Mesenchymal stem cell (in vitro differentiated cells and primary cell): ENCODE data around the gene COL3A1.
A peak's percentile ranks its signal among the peaks of the same experiment; 100 is the strongest.

ENCODE experiments used
- DNase-seq: peaks from one replicate; pipeline ENCODE4 v3.0.0-alpha.2; 2013
- H2AFZ ChIP-seq: one replicate; pipeline ENCODE4 v1.6.1; 2013; ENCODE audit warnings: low read depth, mild to moderate bottlenecking, control low read depth, inconsistent platforms, low read length, moderate library complexity
- H2AK5ac ChIP-seq: 2 replicates; pipeline ENCODE4 v1.6.1; 2013; ENCODE audit warnings: low read length, moderate library complexity, mild to moderate bottlenecking, inconsistent platforms; ENCODE audit not compliant: severe bottlenecking
- H2BK120ac ChIP-seq: one replicate; pipeline ENCODE4 v1.6.1; 2013; ENCODE audit warnings: low read depth, mild to moderate bottlenecking, inconsistent platforms, low read length, moderate library complexity
- H2BK12ac ChIP-seq, 2 experiments: one replicate each; pipeline ENCODE4 v1.6.1; 2013; ENCODE audit warnings: inconsistent platforms in 2 of 2, low read length in 2 of 2, mild to moderate bottlenecking in 2 of 2, moderate library complexity in 2 of 2, control low read depth in 1 of 2
- H2BK15ac ChIP-seq: one replicate; pipeline ENCODE4 v1.6.1; 2013; ENCODE audit warnings: mild to moderate bottlenecking, low read depth, inconsistent platforms; ENCODE audit not compliant: poor library complexity, severe bottlenecking
- H2BK5ac ChIP-seq: 2 replicates; pipeline ENCODE4 v1.6.1; 2013; ENCODE audit warnings: low read depth, mild to moderate bottlenecking, low read length, control low read depth, inconsistent platforms; ENCODE audit not compliant: poor library complexity, severe bottlenecking
- H3K14ac ChIP-seq, 2 experiments: one replicate each; pipeline ENCODE4 v1.6.1; 2013; ENCODE audit warnings: inconsistent platforms in 2 of 2, low read length in 2 of 2, control low read depth in 1 of 2, mild to moderate bottlenecking in 1 of 2, moderate library complexity in 1 of 2
- H3K18ac ChIP-seq, 2 experiments: one replicate each; pipeline ENCODE4 v1.6.1; 2013; ENCODE audit warnings: inconsistent platforms in 2 of 2, low read length in 2 of 2, control low read depth in 1 of 2, low read depth in 1 of 2, mild to moderate bottlenecking in 1 of 2
- H3K23ac ChIP-seq, 2 experiments: one replicate each; pipeline ENCODE4 v1.6.1; 2013; ENCODE audit warnings: inconsistent platforms in 2 of 2, low read length in 2 of 2, mild to moderate bottlenecking in 2 of 2, moderate library complexity in 2 of 2, control low read depth in 1 of 2
- H3K27ac ChIP-seq: 2 replicates; pipeline ENCODE4 v1.5.1; 2013; ENCODE audit warnings: mild to moderate bottlenecking, moderate library complexity, low read length, control low read depth, inconsistent platforms; ENCODE audit not compliant: poor library complexity, severe bottlenecking
- H3K27me3 ChIP-seq, 2 experiments: 2 replicates each; pipeline versions ENCODE4 v1.6.1 to v1.7.0; 2013; ENCODE audit warnings: low read length in 2 of 2, mild to moderate bottlenecking in 2 of 2, moderate library complexity in 2 of 2, control low read depth in 1 of 2, inconsistent platforms in 1 of 2; ENCODE audit not compliant: control insufficient read depth in 1 of 2, insufficient read depth in 1 of 2
- H3K36me3 ChIP-seq, 2 experiments: 2 replicates each; pipeline versions ENCODE4 v1.6.1 to v1.7.0; 2013; ENCODE audit warnings: low read length in 2 of 2, control low read depth in 1 of 2, inconsistent platforms in 1 of 2, low read depth in 1 of 2, mild to moderate bottlenecking in 1 of 2; ENCODE audit not compliant: insufficient read depth in 2 of 2, control insufficient read depth in 1 of 2
- H3K4ac ChIP-seq, 2 experiments: one replicate each; pipeline ENCODE4 v1.6.1; 2013; ENCODE audit warnings: inconsistent platforms in 2 of 2, low read length in 2 of 2, mild to moderate bottlenecking in 2 of 2, moderate library complexity in 2 of 2, control low read depth in 1 of 2, low read depth in 1 of 2
- H3K4me1 ChIP-seq: 2 replicates; pipeline ENCODE4 v1.6.1; 2013; ENCODE audit warnings: low read depth, low read length, control low read depth; ENCODE audit not compliant: control insufficient read depth, insufficient read depth
- H3K4me2 ChIP-seq: 2 replicates; pipeline ENCODE4 v1.6.1; 2013; ENCODE audit warnings: low read length, mild to moderate bottlenecking, inconsistent platforms; ENCODE audit not compliant: poor library complexity, severe bottlenecking
- H3K4me3 ChIP-seq, 2 experiments: 2 replicates each; pipeline versions ENCODE4 v1.5.1 to v1.7.0; 2013; ENCODE audit warnings: low read length in 2 of 2, mild to moderate bottlenecking in 2 of 2, control low read depth in 1 of 2, low read depth in 1 of 2; ENCODE audit not compliant: insufficient read depth in 1 of 2
- H3K79me1 ChIP-seq: replicated peaks from 2 replicates; pipeline ENCODE4 v1.6.1; 2013; ENCODE audit warnings: mild to moderate bottlenecking, control low read depth, low read length, inconsistent platforms; ENCODE audit not compliant: poor library complexity, severe bottlenecking
- H3K9ac ChIP-seq: 2 replicates; pipeline ENCODE4 v1.7.0; 2013; ENCODE audit warnings: mild to moderate bottlenecking, low read length, moderate library complexity
- H3K9me3 ChIP-seq: 2 replicates; pipeline ENCODE4 v1.7.0; 2013; ENCODE audit warnings: mild to moderate bottlenecking, low read length; ENCODE audit not compliant: control insufficient read depth
- H4K8ac ChIP-seq: one replicate; pipeline ENCODE4 v1.6.1; 2013; ENCODE audit warnings: inconsistent platforms, mild to moderate bottlenecking, low read length, moderate library complexity
- H4K91ac ChIP-seq: one replicate; pipeline ENCODE4 v1.6.1; 2013; ENCODE audit warnings: mild to moderate bottlenecking, low read length, inconsistent platforms
- WGBS: methylation state at CpG from one replicate; pipeline ENCODE4 v1.1.7; 2013; ENCODE audit warnings: mixed read lengths; 5-methylcytosine and 5-hydroxymethylcytosine counted together

COL3A1 gene

DNA sequence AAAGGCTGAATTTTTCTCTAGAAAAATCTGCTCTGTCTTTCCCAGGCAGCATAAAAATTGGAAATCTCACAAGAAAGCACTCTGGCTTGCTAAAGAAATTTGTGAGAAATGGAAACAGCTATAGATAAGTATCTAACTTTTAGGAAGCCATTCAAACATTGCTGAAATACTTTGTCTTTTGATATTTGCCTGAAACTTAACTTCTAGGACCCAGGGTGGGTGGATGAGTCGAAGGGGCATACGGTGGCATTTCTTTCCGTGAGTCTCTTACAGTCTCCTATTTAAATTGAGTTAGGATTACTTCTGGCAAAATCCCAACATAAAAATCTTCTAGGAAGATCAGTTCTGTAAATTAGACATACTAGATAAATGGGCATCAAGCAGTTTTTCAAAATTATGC is 532 bp upstream of the COL3A1 start:
- Histone ChIP-seq H3K27ac (no peak overlapping the region), H2BK15ac (no peak overlapping the region), H3K14ac (no peak overlapping the region), H3K9me3 (no peaks in the 10 kb centered on the region), H4K8ac (no peak overlapping the region), H2AK5ac (no peak overlapping the region), H3K4me3 (peak overlapping the region in 1 of 2 experiments; percentile 94), H2BK5ac (no peak overlapping the region), H2AFZ (no peak overlapping the region), H3K4ac (peak overlapping the region in 1 of 2 experiments; percentile 58), H2BK12ac (no peak overlapping the region), H3K9ac (peak overlapping the region; percentile 99), H3K27me3 (no peaks in the 10 kb centered on the region), H3K18ac (no peak overlapping the region), H3K4me2 (peak overlapping the region; percentile 52), H3K79me1 (no peaks in the 10 kb centered on the region), H3K23ac (no peak overlapping the region), H2BK120ac (no peak overlapping the region), H4K91ac (no peak overlapping the region), H3K4me1 (no peaks in the 10 kb centered on the region), H3K36me3 (peaks cover 0 to 12% of the 10 kb centered on the region in 2 experiments)
- WGBS, result no CpG with 5 or more reads among the region's 3 CpGs
- peak; percentile 50 for DNase-seq

DNA sequence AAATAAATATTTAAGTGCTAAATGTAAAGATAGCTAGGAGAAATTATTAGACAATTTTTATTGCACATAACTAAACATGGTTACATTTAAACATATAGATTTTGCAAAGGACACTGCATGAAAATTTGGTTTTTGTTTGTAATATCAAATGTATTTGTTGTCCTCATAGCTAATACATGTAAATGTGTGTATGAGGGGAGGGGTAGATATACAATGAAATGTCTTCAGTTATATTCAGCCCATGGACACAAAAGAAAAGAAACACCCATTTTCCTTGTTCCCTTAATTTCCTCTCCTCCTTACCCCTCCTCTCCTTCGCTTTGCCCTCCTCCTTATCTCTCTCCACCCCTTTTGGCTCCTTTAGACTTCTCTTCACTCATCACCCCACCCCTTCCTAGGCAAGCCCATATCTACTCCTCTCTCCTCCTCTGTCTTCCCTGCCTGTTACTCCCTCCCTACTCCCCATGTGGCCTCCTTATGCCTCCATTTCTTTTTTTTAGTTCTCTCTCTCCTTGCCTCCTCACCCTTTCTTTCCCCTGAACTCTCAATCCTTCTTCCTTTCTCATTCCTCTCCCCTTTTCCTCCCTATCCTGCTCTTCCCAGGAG is 1.4 kb downstream of the COL3A1 start:
- peak overlapping the region; percentile 91 for H3K4me2 ChIP-seq
- H3K4ac ChIP-seq, result peak overlapping the region in 1 of 2 experiments; percentile 80
- H4K91ac ChIP-seq, result no peak overlapping the region
- no peaks in the 10 kb centered on the region for H3K9me3 ChIP-seq
- H4K8ac ChIP-seq, result no peak overlapping the region
- peak overlapping the region in 1 of 2 experiments; percentile 71 for H3K14ac ChIP-seq
- H3K36me3 ChIP-seq, result peaks cover 0 to 20% of the 10 kb centered on the region in 2 experiments
- no peaks in the 10 kb centered on the region for H3K27me3 ChIP-seq
- no peaks in the 10 kb centered on the region for H3K4me1 ChIP-seq
- H3K4me3 ChIP-seq, result peak overlapping the region in 1 of 2 experiments; percentile 94
- H2BK5ac ChIP-seq, result no peak overlapping the region
- H3K18ac ChIP-seq, result peak overlapping the region in 1 of 2 experiments; percentile 92
- 0% methylated on average over 1 of the region's 1 CpG for WGBS
- H3K23ac ChIP-seq, result no peak overlapping the region
- no peak overlapping the region for H2BK12ac ChIP-seq
- H2AK5ac ChIP-seq, result peak overlapping the region; percentile 48
- H3K79me1 ChIP-seq, result no peaks in the 10 kb centered on the region
- no peak overlapping the region for H2BK15ac ChIP-seq
- no peak overlapping the region for H2BK120ac ChIP-seq
- peak overlapping the region; percentile 99 for H3K9ac ChIP-seq
- no peak overlapping the region for H2AFZ ChIP-seq
- peak overlapping the region; percentile 90 for H3K27ac ChIP-seq
- peak; percentile 93 for DNase-seq

DNA sequence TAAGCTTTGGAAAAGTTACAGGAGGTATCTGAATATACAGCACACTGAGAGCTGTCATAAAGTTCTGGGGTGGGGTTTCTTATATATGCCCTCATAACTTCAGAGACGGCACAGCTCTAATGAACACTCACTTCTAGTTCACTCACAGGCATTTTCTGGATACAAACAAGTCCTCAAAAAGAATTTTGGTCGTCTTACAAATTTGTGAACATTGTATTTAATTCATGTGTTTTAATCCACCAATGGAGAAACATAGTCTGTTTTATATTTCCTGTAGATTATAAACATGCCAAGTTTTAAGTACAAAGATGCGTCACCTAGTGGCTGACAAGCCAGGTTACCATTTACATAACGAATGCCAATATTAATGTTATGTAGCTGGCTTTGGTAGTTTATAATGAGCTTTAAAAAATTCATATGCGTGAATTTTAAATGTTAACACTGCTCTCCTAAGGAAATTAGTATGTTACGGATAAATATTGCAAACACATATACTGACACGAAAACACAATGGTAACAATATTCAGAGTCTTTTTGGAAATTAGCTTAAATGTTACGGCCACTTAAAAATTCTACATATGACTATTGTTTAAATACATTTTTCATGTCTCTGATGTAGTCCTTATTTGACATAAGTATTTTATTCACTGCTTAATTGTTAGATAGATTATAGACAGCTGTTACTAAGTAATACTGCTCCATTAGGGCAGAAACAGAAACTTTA is 2.5 kb downstream of the COL3A1 start:
- Histone ChIP-seq H3K18ac (no peak overlapping the region), H4K8ac (no peak overlapping the region), H3K79me1 (no peaks in the 10 kb centered on the region), H3K27me3 (no peaks in the 10 kb centered on the region), H3K4me3 (peak overlapping the region in 1 of 2 experiments; percentile 94), H2AK5ac (no peak overlapping the region), H3K4me2 (peak overlapping the region; percentile 70), H3K4ac (no peak overlapping the region), H2BK5ac (no peak overlapping the region), H3K14ac (no peak overlapping the region), H2BK120ac (no peak overlapping the region), H3K36me3 (peaks cover 0 to 20% of the 10 kb centered on the region in 2 experiments), H3K23ac (no peak overlapping the region), H3K4me1 (no peaks in the 10 kb centered on the region), H2BK12ac (no peak overlapping the region), H3K9me3 (no peaks in the 10 kb centered on the region), H3K27ac (peak overlapping the region; percentile 90), H2BK15ac (no peak overlapping the region), H3K9ac (peak overlapping the region; percentile 99), H2AFZ (no peak overlapping the region), H4K91ac (no peak overlapping the region)
- 0% methylated on average over 3 of the region's 8 CpGs for WGBS
- DNase-seq, result peak; percentile 70

DNA sequence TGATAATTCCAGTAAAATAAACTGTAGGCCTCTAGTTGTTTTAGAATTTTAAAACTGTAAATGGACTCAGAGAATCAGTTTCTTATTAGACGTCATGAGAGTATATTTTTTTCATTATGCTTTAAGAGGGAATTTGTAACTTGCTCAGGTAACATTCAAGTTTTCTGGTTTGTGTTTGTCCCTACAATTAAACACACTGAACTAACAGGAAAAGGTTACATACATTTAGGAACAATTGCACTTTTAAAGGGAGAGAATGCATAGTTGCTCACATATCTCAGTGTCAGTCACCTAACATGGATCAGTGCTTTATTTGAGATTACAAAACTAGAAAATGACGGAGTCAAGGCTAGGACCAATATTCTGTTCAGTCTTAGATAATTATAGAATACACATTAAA is 3.1 kb downstream of the COL3A1 start:
- no peak for DNase-seq
- Histone ChIP-seq H3K4me3 (peak overlapping the region in 1 of 2 experiments; percentile 94), H3K18ac (no peak overlapping the region), H2BK120ac (no peak overlapping the region), H4K91ac (no peak overlapping the region), H3K14ac (no peak overlapping the region), H2BK12ac (no peak overlapping the region), H3K4me2 (no peak overlapping the region), H3K4me1 (no peaks in the 10 kb centered on the region), H2AK5ac (no peak overlapping the region), H3K9me3 (no peaks in the 10 kb centered on the region), H2BK5ac (no peak overlapping the region), H2BK15ac (no peak overlapping the region), H4K8ac (no peak overlapping the region), H3K36me3 (peaks cover 0 to 23% of the 10 kb centered on the region in 2 experiments), H3K27ac (peak overlapping the region; percentile 43), H3K23ac (no peak overlapping the region), H3K9ac (peak overlapping the region; percentile 99), H3K27me3 (no peaks in the 10 kb centered on the region), H3K4ac (no peak overlapping the region), H3K79me1 (no peaks in the 10 kb centered on the region), H2AFZ (no peak overlapping the region)
- WGBS, result 0% methylated on average over 1 of the region's 2 CpGs
